Neuron (in vitro differentiated cells): ENCODE results near the gene PPIP5K2.
"Not testable (repeated sequence)": the region's sequence is repeated elsewhere in the genome, so short reads cannot be mapped to it uniquely, and the experiment has no call there.

Experiments used
- H2AFZ ChIP-seq: one replicate; pipeline ENCODE4 v1.6.1; 2013; ENCODE audit warnings: low read depth, mild to moderate bottlenecking, inconsistent platforms, low read length, moderate library complexity
- H3K27me3 ChIP-seq: one replicate; pipeline ENCODE4 v1.6.1; 2013; ENCODE audit warnings: low read length; ENCODE audit not compliant: insufficient read depth
- H3K36me3 ChIP-seq: one replicate; pipeline ENCODE4 v1.6.1; 2013; ENCODE audit warnings: low read length; ENCODE audit not compliant: insufficient read depth
- H3K4me1 ChIP-seq: one replicate; pipeline ENCODE4 v1.6.1; 2013; ENCODE audit warnings: low read length; ENCODE audit not compliant: insufficient read depth
- H3K4me3 ChIP-seq: 2 replicates; pipeline ENCODE4 v1.5.1; 2013; ENCODE audit warnings: mild to moderate bottlenecking, low read length, moderate library complexity
- H3K9me3 ChIP-seq: one replicate; pipeline ENCODE4 v1.6.1; 2013; ENCODE audit warnings: low read length

Gene PPIP5K2

GRCh38 chr5:103218164-103218563 lies 98.1 kb downstream of the PPIP5K2 start:
- H3K9me3 ChIP-seq, result no peaks in the 10 kb centered on the region
- H3K4me1 ChIP-seq, result no peaks in the 10 kb centered on the region
- H3K27me3 ChIP-seq, result no peaks in the 10 kb centered on the region
- no peak overlapping the region for H3K4me3 ChIP-seq
- H2AFZ ChIP-seq, result no peak overlapping the region
- no peaks in the 10 kb centered on the region for H3K36me3 ChIP-seq

GRCh38 chr5:103219074-103219473 lies 99.0 kb downstream of the PPIP5K2 start:
- H3K36me3 ChIP-seq, H3K4me3 ChIP-seq, H3K9me3 ChIP-seq, H2AFZ ChIP-seq, H3K4me1 ChIP-seq, H3K27me3 ChIP-seq: not testable (repeated sequence)

GRCh38 chr5:103223031-103223955 lies 103.2 kb downstream of the PPIP5K2 start:
- H3K9me3 ChIP-seq, result no peaks in the 10 kb centered on the region
- no peaks in the 10 kb centered on the region for H3K4me1 ChIP-seq
- no peaks in the 10 kb centered on the region for H3K36me3 ChIP-seq
- H3K4me3 ChIP-seq, result no peak overlapping the region
- no peak overlapping the region for H2AFZ ChIP-seq
- no peaks in the 10 kb centered on the region for H3K27me3 ChIP-seq

- Histone ChIP-seq H3K36me3 (no peaks in the 10 kb centered on the region), H3K27me3 (no peaks in the 10 kb centered on the region), H3K4me3 (no peak overlapping the region), H3K4me1 (no peaks in the 10 kb centered on the region), H2AFZ (no peak overlapping the region), H3K9me3 (no peaks in the 10 kb centered on the region)
Observed at GRCh38 chr5:103224118-103224893, 104.2 kb downstream of the PPIP5K2 start.

GRCh38 chr5:103224894-103225246 lies 104.8 kb downstream of the PPIP5K2 start:
- Histone ChIP-seq H3K4me3 (no peak overlapping the region), H3K9me3 (no peaks in the 10 kb centered on the region), H3K4me1 (no peaks in the 10 kb centered on the region), H3K27me3 (no peaks in the 10 kb centered on the region), H2AFZ (no peak overlapping the region), H3K36me3 (no peaks in the 10 kb centered on the region)

GRCh38 chr5:103228061-103228460 lies 108.0 kb downstream of the PPIP5K2 start:
- H3K9me3 ChIP-seq, result no peaks in the 10 kb centered on the region

GRCh38 chr5:103228588-103228987 lies 108.5 kb downstream of the PPIP5K2 start:
- H3K4me3 ChIP-seq, result no peak overlapping the region
- H2AFZ ChIP-seq, result no peak overlapping the region
- H3K4me1 ChIP-seq, result no peaks in the 10 kb centered on the region
- no peaks in the 10 kb centered on the region for H3K9me3 ChIP-seq
- no peaks in the 10 kb centered on the region for H3K27me3 ChIP-seq
- H3K36me3 ChIP-seq, result no peaks in the 10 kb centered on the region

More at GRCh38 chr5:103228061-103228460, 108.0 kb downstream of the PPIP5K2 start:
- no peaks in the 10 kb centered on the region for H3K27me3 ChIP-seq
- H3K36me3 ChIP-seq, result no peaks in the 10 kb centered on the region
- no peak overlapping the region for H3K4me3 ChIP-seq
- no peak overlapping the region for H2AFZ ChIP-seq
- H3K4me1 ChIP-seq, result no peaks in the 10 kb centered on the region

- Histone ChIP-seq H3K27me3 (no peaks in the 10 kb centered on the region), H3K4me3 (no peak overlapping the region), H3K36me3 (no peaks in the 10 kb centered on the region), H3K9me3 (no peaks in the 10 kb centered on the region), H2AFZ (no peak overlapping the region), H3K4me1 (no peaks in the 10 kb centered on the region)
Observed at GRCh38 chr5:103232393-103232999, 112.4 kb downstream of the PPIP5K2 start.

- Histone ChIP-seq H3K9me3 (no peaks in the 10 kb centered on the region), H3K4me3 (no peak overlapping the region), H3K36me3 (no peaks in the 10 kb centered on the region), H3K4me1 (no peaks in the 10 kb centered on the region), H2AFZ (no peak overlapping the region), H3K27me3 (no peaks in the 10 kb centered on the region)
Observed at GRCh38 chr5:103234239-103234975, 114.3 kb downstream of the PPIP5K2 start.

- Histone ChIP-seq H3K4me3 (no peak overlapping the region), H2AFZ (no peak overlapping the region), H3K27me3 (no peaks in the 10 kb centered on the region), H3K9me3 (no peaks in the 10 kb centered on the region), H3K4me1 (no peaks in the 10 kb centered on the region), H3K36me3 (no peaks in the 10 kb centered on the region)
Observed at GRCh38 chr5:103235891-103236290, 115.8 kb downstream of the PPIP5K2 start.

GRCh38 chr5:103237778-103238177 lies 117.7 kb downstream of the PPIP5K2 start:
- Histone ChIP-seq H3K4me1 (no peaks in the 10 kb centered on the region), H3K36me3 (no peaks in the 10 kb centered on the region), H3K27me3 (no peaks in the 10 kb centered on the region), H2AFZ (no peak overlapping the region), H3K9me3 (no peaks in the 10 kb centered on the region), H3K4me3 (no peak overlapping the region)

GRCh38 chr5:103243665-103244064 lies 123.6 kb downstream of the PPIP5K2 start:
- H3K4me1 ChIP-seq, result peaks cover 5% of the 10 kb centered on the region
- peak overlapping the region; percentile 67 for H2AFZ ChIP-seq
- no peaks in the 10 kb centered on the region for H3K27me3 ChIP-seq
- no peak overlapping the region for H3K4me3 ChIP-seq
- no peaks in the 10 kb centered on the region for H3K36me3 ChIP-seq
- H3K9me3 ChIP-seq, result peaks cover 2% of the 10 kb centered on the region
